ENCODE results near the gene ADAMTSL1.

DNA sequence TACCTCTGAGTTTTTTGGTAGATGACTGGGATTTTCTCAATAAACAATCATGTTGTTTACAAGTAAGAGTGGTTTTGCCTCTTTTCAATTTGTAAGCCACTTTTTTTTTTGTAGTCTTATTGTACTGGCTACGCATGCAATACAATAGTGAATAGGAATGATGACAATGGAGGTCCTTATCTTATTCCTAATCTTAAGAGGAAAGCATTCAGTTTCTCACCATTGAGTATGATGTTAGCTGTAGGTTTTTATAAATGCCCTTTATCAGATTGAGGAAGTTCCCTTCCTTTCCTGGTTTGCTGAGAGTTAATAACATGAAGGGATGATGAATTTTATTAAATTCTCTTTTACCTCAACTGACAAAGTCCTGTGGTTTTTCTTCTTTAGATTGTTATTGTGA is 155.2 kb downstream of the ADAMTSL1 start:
- TF ChIP-seq, protein P1, sequence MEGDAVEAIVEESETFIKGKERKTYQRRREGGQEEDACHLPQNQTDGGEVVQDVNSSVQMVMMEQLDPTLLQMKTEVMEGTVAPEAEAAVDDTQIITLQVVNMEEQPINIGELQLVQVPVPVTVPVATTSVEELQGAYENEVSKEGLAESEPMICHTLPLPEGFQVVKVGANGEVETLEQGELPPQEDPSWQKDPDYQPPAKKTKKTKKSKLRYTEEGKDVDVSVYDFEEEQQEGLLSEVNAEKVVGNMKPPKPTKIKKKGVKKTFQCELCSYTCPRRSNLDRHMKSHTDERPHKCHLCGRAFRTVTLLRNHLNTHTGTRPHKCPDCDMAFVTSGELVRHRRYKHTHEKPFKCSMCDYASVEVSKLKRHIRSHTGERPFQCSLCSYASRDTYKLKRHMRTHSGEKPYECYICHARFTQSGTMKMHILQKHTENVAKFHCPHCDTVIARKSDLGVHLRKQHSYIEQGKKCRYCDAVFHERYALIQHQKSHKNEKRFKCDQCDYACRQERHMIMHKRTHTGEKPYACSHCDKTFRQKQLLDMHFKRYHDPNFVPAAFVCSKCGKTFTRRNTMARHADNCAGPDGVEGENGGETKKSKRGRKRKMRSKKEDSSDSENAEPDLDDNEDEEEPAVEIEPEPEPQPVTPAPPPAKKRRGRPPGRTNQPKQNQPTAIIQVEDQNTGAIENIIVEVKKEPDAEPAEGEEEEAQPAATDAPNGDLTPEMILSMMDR (IDR thresholded peaks at IDR 0.05; ENCODE audit: control extremely low read depth in 1 of 3, insufficient read depth in 1 of 3, low read depth in 1 of 3, low read length in 3 of 3): no peak
- TF ChIP-seq EZH2 (IDR thresholded peaks at IDR 0.05; ENCODE audit: low read depth, low read length, severe bottlenecking): no peak
- TF ChIP-seq, protein P2, sequence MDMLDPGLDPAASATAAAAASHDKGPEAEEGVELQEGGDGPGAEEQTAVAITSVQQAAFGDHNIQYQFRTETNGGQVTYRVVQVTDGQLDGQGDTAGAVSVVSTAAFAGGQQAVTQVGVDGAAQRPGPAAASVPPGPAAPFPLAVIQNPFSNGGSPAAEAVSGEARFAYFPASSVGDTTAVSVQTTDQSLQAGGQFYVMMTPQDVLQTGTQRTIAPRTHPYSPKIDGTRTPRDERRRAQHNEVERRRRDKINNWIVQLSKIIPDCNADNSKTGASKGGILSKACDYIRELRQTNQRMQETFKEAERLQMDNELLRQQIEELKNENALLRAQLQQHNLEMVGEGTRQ (IDR thresholded peaks at IDR 0.05; ENCODE audit: low read length): no peak
- no peak for TF ChIP-seq SRF (IDR thresholded peaks at IDR 0.05; ENCODE audit: low read depth, low read length)
- TF ChIP-seq MAFK (IDR thresholded peaks at IDR 0.05; ENCODE audit: low read depth, low read length): no peak
- TF ChIP-seq POLR2A (IDR thresholded peaks at IDR 0.05; ENCODE audit: control extremely low read depth in 1 of 2, low read depth in 2 of 2, low read length in 2 of 2): no peak
- no peak for TF ChIP-seq PHF8 (conservative IDR thresholded peaks at IDR 0.05; ENCODE audit: low read depth, low read length)
- TF ChIP-seq BRCA1 (IDR thresholded peaks at IDR 0.05; ENCODE audit: low read depth, low read length): no peak

Measured in H1 (cell line).